Measurements from ENCODE around the gene TSPO2.

TSPO2 gene

DNA sequence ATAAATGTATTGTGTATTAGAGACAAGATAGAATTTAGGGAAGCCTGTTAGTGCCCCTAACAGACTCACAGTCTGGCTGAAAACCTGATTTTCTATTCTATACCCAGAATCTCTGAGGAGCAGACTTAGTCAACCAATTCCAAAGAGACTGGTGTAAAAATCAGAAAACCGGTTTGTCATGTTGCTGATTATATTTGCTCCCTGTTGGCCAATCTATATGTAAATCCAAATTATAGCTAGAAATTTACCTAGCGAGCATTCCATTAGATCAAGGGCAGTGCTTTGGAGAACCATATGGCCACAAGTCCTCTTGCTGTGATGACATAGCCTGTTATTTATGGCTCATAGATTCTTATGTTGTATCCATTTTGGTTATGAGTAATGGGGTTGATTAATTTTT, 35.3 kb downstream of the TSPO2 start:
- DNase-seq, result no peak

DNA sequence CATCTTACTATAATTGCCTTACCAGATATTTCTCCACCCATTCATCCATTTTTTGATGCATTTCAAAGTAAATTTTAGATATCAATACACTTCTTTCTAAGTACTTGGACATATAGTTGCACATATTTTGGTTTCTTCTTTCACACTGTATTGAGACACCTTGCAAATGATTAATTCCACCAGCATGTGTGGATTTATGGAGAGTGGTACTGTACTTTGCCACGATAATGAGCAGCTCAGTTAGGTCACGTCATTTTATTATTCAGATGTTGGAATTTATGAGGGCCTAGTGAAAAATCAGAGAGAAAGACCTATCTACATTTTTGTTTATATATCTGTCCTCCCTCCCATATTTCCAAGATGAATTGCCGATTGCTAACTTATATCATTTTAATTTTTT, 35.8 kb downstream of the TSPO2 start:
- no peak for DNase-seq

DNA sequence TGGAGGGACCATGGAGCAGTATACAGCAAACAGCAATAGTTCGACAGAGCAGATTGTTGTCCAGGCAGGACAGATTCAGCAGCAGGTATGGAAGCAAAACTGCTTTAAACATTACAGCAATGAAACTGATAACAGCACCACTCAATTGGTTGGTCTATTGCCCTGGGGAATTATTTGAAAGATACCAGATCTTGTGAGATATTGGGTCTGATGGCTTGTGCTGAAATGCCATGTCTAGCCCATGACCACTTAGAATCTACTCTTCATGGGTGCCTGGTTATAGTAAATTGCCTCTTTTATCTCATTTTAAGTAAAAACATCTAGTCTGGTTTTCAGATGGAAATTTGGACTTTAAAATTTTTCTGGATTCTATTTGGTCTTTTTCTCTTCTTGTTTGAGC, 36.8 kb downstream of the TSPO2 start:
- no peak for DNase-seq

DNA sequence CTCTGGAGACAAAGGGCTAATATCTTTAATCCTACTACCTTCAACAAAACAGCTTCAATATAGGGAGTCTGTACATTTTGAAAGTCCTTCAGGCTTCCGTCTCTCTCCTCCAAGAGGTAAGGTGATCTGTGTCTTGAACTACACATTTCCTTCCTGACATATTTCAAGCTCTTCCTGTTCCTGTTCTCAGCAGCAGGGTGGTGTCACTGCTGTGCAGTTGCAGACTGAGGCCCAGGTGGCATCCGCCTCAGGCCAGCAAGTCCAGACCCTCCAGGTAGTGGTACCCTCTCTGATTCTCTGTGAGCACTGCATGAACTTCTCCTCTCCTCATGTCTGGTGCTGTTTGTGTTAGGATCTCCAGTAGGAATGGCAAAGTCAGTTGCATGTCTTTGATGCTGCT, 38.4 kb downstream of the TSPO2 start:
- no peak for DNase-seq

DNA sequence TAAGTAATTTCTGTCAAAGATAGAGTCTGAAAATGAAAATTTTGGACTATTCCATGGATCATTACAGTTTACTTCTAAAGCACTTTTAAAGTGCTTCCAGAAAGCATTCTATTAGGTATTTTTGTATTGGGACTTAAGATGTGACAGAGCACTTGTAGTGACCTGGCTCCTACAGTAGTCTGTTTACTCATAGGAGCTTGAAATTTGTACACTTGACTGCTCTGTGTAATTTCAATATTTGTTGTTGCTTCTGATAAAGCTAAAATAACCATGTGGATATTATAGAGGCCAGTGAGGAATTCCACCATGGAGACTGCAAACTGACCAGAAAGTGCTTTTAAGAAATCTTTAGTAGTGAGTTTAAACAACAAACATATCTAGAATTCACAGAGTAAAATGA, 40.8 kb downstream of the TSPO2 start:
- no peak for DNase-seq

DNA sequence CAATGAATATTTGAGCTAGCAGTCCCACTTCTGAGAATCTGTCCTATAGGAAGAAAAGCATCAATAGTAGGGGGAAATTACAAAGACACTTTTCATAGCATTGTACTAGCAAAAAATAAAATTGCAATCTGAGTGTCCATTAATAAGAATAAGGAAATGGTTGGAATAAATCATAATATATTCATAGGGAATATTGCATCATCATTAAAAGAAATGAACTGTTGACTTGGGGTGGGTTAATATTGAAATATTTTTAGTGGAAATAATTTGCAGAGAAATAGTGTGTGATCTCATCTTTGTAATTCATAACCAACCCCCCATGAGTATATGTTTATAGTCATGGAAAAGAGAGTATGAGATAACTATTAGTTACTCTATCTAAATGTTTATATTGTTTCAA, 42.9 kb downstream of the TSPO2 start:
- DNase-seq, result no peak

DNA sequence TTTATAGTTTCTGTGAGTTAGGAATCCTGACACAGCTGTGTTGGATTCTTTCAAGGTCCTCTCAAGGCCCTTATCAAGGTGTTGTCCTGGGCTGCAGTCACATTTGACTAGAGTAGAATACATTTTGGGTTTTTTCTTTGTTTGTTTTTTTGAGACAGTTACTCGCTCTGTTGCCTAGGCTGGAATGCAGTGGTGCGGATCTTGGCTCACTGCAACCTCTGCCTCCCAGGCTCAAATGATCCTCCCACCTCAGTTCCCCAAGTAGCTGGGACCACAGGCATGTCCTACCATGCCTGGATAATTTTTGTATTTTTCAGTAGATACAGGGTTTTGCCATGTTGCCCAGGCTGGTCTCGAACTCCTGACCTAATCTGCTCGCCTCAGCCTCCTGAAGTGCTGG, 46.2 kb downstream of the TSPO2 start:
- no peak for DNase-seq

DNA sequence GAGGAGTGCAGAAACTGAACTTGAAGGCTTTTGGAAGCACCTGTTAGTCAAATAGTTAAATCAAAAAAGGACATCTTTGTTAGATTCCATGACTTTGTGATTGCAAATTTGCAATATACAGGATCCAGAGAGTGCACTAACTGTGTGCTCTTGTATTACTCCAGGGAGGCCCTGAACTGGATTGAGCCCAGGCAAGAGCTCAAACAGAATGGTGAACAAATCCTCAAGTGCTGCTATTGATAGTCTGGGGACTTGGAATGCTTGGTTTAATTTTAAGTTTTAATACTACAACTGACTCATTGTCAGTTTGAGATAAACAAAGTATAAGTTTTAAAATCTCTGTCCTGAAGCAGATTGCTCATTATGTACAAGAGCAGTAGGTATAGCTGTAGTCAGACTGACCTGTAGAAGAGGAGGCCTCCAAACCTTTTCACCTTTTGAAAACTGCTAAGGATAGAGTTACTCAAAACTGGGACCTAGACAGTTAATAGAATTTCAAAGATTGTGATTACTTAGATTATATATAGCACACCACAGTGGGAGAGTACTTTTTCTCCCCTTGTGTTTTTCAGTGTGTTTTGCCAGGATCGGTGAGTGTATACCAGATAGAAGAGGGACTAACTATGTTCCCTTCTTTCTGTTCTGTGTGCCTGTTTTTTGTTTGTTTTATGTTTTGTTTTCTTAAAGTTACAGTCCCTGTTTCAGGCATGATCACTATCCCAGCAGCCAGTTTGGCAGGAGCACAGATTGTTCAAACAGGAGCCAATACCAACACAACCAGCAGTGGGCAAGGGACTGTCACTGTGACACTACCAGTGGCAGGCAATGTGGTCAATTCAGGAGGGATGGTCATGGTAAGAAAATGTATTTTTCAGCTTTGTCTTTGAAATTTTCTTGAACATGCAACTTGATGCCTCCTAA, 48.8 kb downstream of the TSPO2 start:
- DNase-seq, result no peak

DNA sequence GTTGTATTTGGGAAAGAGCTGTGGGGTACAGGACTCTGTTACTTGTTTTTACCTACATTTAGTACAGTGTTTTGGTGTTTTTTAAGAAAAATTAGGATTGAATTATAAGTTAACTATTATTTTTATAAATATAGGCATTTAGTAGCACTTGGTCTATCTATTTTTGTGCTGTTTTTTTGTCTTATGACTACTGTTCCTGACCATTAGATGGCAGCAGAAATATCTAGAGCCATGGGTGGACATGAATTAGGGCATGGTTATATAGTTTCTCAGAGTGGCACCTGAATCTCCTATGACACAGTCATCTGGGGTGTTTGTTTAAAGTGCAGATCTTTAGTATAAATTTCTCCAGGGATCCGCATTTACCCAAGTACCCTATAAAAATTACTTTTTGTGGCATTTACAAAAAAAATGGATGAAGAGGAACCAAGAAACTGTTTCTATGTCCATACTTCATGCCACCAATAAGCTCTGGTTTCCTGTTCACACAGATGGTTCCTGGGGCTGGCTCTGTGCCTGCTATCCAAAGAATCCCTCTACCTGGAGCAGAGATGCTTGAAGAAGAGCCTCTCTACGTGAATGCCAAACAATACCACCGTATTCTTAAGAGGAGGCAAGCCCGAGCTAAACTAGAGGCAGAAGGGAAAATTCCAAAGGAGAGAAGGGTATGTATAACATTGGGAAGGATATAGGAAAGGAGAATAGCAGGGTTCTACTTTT, 50.3 kb downstream of the TSPO2 start:
- peak; percentile 6 to 8 for DNase-seq

DNA sequence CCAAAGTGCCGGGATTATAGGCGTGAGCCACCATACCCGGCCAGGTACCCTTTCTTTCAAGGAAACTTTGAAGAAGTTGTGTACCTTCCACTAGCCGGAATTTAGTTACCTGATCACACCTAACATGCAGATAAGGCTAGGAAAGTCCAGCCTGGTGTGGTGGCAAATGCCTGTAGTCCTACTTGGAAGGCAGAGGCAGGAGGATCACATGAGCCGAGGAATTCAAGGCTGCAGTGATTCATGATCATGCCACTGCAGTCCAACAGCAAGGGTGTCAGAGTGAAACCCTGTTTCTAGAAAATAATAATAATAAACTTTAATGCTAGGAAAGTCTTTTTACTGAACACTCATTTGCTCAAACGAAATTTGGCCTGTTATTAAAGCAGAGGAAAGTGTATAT, 51.5 kb downstream of the TSPO2 start:
- DNase-seq, result no peak

Data from SHP77 (cell line).